HL-60 (cell line): ENCODE data around the gene LAMA5.

Source experiments
- DNase-seq, 2 experiments: peaks; one replicate each; pipeline ENCODE4 v3.0.0-alpha.2; 2010 to 2020; ENCODE audit warnings: low read depth in 1 of 2, low spot score in 1 of 2
- H3K27ac ChIP-seq: fragments of 250-450 bp; sonication (Bioruptor Pico); replicated peaks from 2 replicates; pipeline ENCODE4 v1.5.1; 2020; ENCODE audit warnings: mild to moderate bottlenecking, moderate library complexity
- H3K27me3 ChIP-seq: fragments of 250-450 bp; sonication (Bioruptor Pico); 2 replicates; pipeline ENCODE4 v1.5.1; 2021; ENCODE audit warnings: mild to moderate bottlenecking, moderate library complexity; ENCODE audit not compliant: insufficient read depth, poor library complexity, severe bottlenecking
- H3K4me3 ChIP-seq: replicated peaks from 2 replicates; pipeline ENCODE4 v1.5.1; 2011; ENCODE audit warnings: mild to moderate bottlenecking, control low read depth, low read length; ENCODE audit not compliant: insufficient read depth
- GABPA ChIP-seq: IDR thresholded peaks from 2 replicates; pipeline ENCODE4 v1.6.1; 2012; ENCODE audit warnings: low read depth
- POLR2AphosphoS5 ChIP-seq: IDR thresholded peaks from 2 replicates; pipeline ENCODE4 v1.6.1; 2012; ENCODE audit warnings: low read depth
- REST ChIP-seq: IDR thresholded peaks from 2 replicates; pipeline ENCODE4 v1.6.1; 2012; ENCODE audit warnings: low read depth; ENCODE audit not compliant: insufficient replicate concordance
- SPI1 ChIP-seq: IDR thresholded peaks from 2 replicates; pipeline ENCODE4 v1.6.1; 2012; ENCODE audit warnings: low read depth, mild to moderate bottlenecking, borderline replicate concordance
- TF ChIP-seq, protein P1 (sequence below): IDR thresholded peaks from one replicate; pipeline ENCODE4 v1.5.1; 2011; ENCODE audit warnings: low read length, control low read depth, inconsistent platforms; ENCODE audit not compliant: insufficient read depth

LAMA5 gene

GRCh38 chr20:62404761-62405107 lies 37.6 kb upstream of the LAMA5 start:
- H3K4me3 ChIP-seq: no peak overlapping the region
- TF ChIP-seq SPI1 (no peak), REST (no peak), GABPA (no peak), POLR2AphosphoS5 (no peak)
- TF ChIP-seq, protein P1, sequence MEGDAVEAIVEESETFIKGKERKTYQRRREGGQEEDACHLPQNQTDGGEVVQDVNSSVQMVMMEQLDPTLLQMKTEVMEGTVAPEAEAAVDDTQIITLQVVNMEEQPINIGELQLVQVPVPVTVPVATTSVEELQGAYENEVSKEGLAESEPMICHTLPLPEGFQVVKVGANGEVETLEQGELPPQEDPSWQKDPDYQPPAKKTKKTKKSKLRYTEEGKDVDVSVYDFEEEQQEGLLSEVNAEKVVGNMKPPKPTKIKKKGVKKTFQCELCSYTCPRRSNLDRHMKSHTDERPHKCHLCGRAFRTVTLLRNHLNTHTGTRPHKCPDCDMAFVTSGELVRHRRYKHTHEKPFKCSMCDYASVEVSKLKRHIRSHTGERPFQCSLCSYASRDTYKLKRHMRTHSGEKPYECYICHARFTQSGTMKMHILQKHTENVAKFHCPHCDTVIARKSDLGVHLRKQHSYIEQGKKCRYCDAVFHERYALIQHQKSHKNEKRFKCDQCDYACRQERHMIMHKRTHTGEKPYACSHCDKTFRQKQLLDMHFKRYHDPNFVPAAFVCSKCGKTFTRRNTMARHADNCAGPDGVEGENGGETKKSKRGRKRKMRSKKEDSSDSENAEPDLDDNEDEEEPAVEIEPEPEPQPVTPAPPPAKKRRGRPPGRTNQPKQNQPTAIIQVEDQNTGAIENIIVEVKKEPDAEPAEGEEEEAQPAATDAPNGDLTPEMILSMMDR: no peak

GRCh38 chr20:62404112-62404665 lies 37.1 kb upstream of the LAMA5 start:
- Histone ChIP-seq H3K27ac (no peak overlapping the region), H3K4me3 (no peak overlapping the region), H3K27me3 (no peaks in the 10 kb centered on the region)
- TF ChIP-seq SPI1 (no peak), POLR2AphosphoS5 (no peak), GABPA (no peak), REST (no peak)
- TF ChIP-seq, protein P1: no peak
- DNase-seq: no peak

More at GRCh38 chr20:62404761-62405107, 37.6 kb upstream of the LAMA5 start:
- Histone ChIP-seq H3K27ac (no peak overlapping the region), H3K27me3 (no peaks in the 10 kb centered on the region)
- DNase-seq: no peak

DNA sequence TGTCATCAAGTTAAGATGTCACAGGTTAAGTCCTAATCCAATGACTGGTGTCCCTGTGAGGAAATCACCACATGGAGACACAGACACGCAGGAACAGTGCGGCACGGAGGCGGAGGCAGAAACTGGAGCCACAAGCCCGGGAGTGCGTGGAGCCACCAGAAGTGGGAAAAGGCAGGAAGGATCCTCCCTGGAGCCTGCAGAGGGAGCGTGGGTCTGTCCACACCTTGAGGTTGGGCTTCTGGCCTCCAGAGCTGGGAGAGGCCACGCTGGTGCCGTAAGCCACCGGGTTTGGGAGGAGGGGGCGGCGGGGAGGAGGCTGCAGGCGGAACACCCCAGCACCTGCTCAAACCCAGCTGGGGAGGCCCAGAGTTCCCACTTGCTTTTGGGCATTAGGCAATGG lies 36.2 kb upstream of the LAMA5 start:
- H3K4me3 ChIP-seq: no peak overlapping the region
- no peaks in the 10 kb centered on the region for H3K27me3 ChIP-seq
- TF ChIP-seq REST (no peak), GABPA (no peak), POLR2AphosphoS5 (no peak), SPI1 (no peak)
- TF ChIP-seq, protein P1: no peak
- DNase-seq: no peak
- H3K27ac ChIP-seq: no peak overlapping the region
